ENCODE measurements around the gene ZNF236. TPM values are rescaled to one million over a fixed set of nuclear protein-coding genes. Genes with fewer than 3 reads are reported as not detected.

The ZNF236 gene
- total RNA-seq, 2 experiments from 2014 or later: 13.1 to 13.5 TPM

DNA sequence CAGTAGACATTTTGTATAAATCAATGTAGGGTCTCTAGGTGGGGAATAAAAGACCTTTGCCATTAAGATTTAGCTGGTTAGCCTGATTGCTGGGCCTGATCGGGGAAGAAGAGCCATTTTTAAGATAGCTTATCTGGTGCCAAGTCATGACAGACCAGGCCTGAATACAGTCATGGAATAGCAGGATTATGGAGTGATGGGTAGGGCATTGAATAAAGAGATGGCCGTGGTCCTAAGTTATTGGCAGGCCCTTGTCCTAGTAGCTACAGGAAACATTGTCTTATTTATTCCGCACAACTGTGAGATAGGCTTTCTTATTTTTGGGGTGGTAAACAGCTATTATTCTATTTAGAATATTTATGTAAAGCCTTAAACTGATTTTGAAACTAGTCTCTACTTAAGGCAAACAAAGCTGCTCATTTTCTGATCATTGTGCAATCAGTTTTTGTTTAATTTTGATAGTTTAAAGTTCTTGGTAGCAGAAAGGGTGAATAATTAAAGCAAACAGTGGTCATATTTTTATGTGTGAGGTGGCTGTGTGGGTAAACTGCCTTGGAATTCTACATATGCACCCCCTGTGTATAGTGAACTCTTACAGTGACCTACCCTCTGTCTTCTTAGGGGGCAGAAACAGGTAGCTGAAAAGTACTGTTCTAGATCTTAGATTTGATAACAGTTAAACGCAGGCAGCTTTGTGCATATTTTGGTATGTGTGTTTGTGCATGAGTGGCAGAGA, 22.6 kb downstream of the ZNF236 start:
- CTCF ChIA-PET: interaction anchor here (1.0 to 1.5 kb wide), 2 partner anchors 42 to 803 kb away, joined by 3 to 4 read pairs; no protein-coding TSS in a partner anchor

DNA sequence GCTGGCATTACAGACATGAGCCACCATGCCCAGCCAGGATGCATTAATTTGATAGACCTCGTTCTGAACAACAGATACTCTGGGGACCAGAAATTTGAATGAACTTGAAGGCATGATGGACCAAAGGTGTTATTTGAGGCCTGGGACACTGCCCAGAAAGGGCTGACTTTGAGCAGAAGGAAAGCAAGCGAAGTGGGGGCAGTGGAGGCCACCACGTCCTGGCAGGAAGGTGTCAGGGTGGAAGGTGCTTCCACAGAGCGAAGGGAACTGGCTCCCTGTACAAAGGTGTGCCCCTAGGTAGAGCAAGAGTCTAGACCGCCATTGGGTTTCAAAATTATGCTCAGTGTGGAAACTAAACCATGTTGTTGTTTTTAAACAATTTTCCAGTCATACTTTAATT, 23.9 kb downstream of the ZNF236 start:
- POLR2A ChIA-PET: no interaction called here

More for the DNA sequence above, 22.6 kb downstream of the ZNF236 start:
- POLR2A ChIA-PET: no interaction called here

DNA sequence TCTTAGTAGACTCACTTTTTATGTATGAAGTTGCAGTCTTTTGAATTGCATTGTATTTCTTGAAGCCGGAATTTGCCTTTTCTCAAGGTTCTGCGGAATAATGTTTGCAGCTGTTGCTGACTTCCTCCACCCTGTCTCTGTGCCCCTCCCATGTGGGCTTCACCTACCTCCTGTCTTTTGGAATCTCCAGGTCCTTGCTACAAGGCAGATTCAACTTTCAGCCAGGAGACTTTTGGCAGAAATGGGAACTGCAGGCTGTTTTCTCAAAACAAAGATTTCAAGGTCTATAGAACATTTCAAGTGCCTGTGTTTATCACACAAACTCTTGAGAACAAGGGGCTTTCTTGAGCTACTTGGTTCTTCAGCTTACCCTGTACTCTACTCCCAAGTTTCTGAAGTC, 25.6 kb downstream of the ZNF236 start:
- CTCF ChIA-PET: no interaction called here
- POLR2A ChIA-PET: no interaction called here

More for the DNA sequence above, 23.9 kb downstream of the ZNF236 start:
- CTCF ChIA-PET: no interaction called here

DNA sequence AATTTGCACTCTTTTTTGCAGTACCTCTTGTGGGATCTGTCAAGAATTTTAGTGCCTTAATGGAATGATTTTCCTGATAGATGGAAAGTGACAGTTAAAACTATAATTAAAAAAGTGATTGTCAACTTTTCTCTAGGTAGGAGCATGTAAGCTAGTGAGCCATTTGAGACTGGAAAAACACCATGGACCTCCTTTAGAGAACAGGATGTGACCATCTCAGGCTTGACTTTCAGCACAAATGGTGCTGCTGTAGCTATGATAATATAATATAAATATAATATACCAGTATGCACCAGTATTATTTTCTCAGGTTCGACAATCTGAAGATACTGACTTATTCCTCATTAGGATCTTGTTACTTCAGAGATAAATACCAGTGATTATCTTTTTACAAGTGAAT, 27.8 kb downstream of the ZNF236 start:
- ChIA-PET CTCF (interaction anchor here (1.0 to 1.3 kb wide), 2 partner anchors 29 to 47 kb away, joined by 3 read pairs; no protein-coding TSS in a partner anchor), POLR2A (no interaction called here)

DNA sequence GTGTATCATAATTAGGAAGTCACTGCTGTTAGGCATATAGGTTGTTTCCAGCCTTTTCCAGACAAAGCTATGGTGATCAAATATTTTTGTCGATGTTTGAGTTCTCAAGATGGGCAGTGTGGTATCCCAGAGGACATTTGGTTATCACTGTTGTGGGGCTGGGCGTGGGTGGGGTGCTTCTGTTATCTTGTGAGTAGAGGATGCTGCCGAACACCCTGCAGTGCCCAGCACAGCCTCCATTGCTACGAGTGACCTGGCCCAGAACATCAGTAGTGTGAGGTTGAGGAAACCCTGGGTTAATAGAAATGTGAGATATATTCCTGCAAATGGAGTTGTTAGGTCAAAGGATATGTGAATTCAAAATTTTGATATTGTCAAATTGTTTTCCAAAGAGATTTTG, 33.2 kb downstream of the ZNF236 start:
- ChIA-PET CTCF (no interaction called here), POLR2A (no interaction called here)

DNA sequence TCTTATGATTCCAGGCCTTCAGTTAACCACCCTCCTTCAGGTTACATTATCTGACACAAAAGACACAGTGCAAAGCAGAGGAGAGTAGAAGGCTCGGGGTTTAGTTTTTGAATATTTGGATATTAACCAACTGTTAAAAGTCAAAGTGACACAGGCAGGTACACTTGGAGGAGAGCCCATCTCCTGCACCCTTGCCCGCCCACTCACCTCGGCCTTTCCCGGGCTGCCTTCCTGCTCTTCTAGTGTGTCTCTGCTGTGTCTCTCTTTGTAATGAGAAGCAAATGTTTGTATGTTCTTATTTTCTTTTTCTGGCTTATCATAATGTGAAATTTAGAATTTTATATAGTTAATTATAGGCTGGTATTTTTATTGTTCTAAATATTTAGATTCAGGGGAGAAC, 35.1 kb downstream of the ZNF236 start:
- POLR2A ChIA-PET: no interaction called here
- CTCF ChIA-PET: no interaction called here

DNA sequence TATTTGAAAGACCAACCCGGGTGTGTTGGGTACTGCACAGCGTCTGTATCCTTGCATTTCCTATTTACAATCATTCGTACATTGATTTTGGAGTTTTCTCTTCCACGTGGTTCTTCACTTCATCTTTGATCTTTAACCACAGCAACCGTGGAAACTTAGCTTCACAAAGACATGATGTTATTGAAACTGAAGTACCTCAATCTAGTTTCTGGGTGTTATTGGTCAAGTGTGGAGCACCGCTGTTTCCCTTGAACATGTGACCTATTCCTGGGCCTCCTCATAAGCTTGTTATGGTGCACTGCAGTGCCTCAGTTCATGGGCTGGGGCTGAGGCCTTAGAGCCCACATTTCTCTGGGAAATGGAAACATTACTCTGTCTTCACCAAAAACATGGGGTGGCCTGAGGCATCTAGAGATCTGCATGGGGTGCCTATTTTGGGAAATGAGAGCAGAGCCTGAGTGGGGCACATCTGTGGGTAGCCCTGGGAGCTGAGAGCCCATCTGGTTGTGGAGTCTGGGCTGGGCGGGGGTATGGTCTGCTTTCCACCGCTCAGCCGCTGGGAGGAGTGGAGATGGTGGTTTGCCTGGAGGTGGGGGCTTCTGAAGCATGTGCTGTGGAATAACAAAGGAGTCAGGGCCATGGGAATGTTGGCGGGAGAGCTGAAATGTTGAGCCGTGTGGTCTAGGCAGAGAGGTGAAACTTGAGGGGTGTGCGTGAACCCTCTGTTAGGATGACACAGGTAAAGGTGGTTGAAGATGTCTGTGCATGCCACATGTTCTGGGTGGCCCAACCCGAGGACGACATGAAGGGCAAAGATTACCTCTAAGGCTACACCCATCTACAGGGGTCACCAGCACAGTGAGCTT, 37.4 kb downstream of the ZNF236 start:
- CTCF ChIA-PET: interaction anchor here (0.9 to 1.7 kb wide), 2 partner anchors 15 to 56 kb away, joined by 3 to 5 read pairs; no protein-coding TSS in a partner anchor
- POLR2A ChIA-PET: no interaction called here

DNA sequence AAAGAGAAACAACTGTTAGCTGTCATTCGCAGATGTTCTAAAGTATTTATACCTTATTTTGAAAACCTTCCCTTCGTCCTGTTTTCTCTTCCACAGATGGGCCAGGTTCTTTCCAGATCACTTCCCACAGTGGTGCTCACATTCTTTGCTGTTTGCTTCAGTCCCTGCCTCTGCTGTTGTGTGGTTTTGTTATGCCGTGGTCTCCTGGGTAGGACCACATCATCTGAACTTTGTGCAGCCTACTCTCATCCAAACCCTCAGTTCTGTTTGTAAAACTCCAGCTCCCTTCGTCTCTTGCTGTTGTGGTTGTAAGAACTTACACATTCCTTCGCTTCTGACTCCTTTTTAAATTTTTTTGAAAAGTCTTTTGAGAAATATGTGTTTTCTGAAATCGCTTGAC, 38.1 kb downstream of the ZNF236 start:
- POLR2A ChIA-PET: no interaction called here
- CTCF ChIA-PET: interaction anchor here (1.7 kb wide), 1 partner anchor 57 kb away, joined by 5 read pairs; no protein-coding TSS in a partner anchor

DNA sequence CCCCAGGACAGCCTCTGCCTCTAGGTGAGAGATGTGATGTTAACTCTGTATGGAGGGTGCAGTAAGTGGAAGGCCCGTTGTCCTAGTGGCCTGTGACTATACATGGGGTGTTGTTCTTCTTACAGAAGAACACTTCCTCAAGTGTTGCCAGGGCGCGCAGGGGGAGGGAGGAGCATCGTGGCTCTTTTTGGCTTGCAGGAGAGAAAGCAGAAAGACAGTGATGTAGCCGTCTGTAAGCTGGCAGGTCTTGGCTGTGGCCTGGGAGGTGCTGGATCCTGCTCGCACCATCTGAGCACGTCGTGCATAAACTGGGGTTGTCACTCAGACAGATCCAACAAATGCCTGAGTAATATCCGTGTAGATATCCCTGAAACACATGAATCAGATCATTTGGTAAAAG, 44.3 kb downstream of the ZNF236 start:
- POLR2A ChIA-PET: no interaction called here

DNA sequence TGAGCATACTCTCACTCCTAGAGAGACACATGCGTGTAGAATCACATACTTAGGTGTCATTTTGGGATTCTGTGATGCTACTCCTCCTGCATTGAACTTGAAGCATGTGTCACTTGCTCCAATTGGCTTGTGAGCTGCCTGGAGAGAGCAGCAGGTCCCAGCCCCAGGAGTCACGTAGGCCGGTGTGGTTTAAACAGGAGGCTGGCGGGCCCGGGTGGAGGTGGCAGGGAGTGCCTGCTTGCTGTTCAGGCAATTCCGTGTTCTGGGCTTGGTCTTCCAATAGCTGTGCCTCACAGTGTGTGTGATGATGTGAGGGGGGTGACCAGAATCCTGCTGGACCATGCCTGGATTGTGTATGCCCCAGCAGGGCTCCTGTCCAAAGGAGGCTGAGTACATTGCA, 51.0 kb downstream of the ZNF236 start:
- CTCF ChIA-PET: no interaction called here
- POLR2A ChIA-PET: no interaction called here

More for the DNA sequence above, 44.3 kb downstream of the ZNF236 start:
- CTCF ChIA-PET: no interaction called here

DNA sequence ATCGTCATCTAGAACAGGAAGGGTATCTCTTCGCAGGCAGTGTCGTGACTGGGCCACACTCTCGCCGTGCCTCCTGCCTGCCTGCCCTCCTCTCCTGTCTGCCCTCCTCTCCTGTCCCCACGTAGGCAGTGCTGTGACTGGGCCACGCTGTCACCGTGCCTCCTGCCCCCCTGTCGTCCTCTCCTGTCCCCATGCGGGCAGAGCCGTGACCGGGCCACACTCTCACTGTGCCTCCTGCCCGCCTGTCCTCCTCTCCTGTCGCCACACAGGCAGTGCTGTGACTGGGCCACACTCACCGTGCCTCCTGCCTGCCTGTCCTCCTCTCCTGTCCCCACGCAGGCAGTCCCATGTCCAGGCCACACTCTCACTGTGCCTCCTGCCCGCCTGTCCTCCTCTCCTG, 51.4 kb downstream of the ZNF236 start:
- ChIA-PET CTCF (no interaction called here), POLR2A (no interaction called here)

DNA sequence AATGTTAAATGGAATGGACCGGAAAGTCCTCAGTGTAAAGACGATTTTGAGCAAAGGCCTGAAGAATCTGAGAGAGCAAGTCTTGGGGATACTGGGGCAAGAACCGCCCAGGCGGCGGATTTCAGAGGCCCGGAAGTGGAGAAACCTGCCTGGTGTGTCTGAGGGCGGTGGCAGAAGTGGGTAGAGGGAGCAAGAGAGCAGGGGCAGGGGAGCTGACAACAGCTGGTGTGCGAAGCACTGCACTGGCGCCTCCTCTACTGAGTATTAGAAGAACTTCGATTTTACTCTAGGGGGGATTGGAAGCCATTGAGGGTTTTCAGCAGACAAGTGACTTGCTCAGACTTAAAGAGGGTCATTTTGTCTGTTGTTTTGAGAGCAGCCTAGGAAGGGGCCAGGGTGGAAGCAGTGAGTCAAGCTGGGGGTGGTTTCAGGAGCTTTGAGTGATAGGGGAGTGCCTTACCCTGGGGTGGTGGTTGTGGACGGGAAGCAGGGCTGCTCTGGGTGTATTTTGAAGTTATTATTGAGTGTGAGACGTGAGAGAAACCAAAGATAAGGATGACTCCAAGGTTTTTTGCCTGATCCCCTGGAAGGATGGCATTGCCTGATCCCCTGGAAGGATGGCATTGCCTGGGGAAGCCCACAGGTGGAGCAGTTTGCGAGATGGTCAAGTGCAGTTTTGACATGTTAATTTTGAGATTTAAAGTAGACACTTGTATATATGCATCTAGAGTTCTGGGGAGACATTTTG, 52.5 kb downstream of the ZNF236 start:
- ChIA-PET POLR2A (no interaction called here), CTCF (interaction anchor here (0.7 to 1.2 kb wide), 3 partner anchors 15 to 74 kb away, joined by 3 to 11 read pairs (median 3); no protein-coding TSS in a partner anchor)

DNA sequence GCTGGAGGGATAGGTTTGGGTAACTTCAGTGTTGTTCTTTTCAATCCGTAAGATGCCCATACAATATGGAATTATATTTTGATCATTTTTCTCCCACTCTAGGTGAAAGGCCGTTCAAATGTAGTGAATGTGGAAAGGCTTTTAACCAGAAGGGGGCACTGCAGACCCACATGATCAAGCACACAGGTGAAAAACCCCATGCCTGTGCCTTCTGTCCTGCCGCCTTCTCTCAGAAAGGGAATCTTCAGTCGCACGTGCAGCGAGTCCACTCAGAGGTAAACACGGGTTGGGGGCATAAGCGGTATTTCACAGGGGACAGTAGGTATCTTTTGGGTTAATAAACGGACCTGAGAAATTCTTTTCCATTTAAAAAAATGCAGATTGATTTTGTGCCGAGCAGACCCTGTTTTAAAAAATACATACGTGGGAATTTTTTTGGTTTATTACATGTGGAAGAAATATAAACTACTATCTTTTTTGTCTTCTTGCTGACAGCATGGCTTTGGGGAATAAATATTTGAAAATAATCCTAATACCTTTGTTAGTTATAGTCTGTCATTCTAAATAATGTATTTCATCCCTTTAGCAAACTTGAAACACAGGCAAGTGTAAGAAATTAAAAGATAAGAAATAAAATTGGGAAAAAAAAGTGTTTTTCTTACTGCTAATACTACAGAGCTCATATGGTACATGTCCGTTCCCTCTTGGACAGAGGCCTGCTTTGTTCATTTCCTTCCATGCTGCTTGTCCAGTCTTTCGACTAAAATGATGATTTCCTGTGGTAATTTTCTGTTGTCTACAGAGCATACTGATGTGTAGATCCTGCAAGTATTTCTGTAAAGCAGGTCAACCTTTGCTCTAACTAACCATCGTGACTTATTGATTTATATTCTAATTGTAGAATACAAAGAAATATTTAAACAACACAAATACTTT, 53.3 kb downstream of the ZNF236 start:
- ChIA-PET POLR2A (no interaction called here), CTCF (interaction anchor here (1.2 kb wide), 1 partner anchor 74 kb away, joined by 11 read pairs; no protein-coding TSS in a partner anchor)

DNA sequence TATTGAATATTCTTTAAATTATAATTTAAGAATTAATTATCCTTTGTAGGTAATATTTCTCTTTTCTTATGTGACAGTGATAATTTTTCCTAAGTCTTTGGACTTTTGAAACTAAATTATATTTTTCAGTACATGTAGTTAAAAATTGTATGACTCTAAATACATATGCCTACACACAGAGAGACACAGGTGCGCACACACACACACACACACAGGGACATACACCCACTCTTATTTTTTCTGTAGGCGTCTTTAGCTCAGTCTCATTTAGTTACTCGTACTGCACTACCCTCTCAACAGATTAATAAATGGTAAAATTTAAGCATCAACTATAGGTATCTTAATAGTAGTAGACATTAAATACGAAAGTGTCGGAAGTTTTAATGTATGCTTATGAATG, 56.1 kb downstream of the ZNF236 start:
- POLR2A ChIA-PET: no interaction called here
- CTCF ChIA-PET: no interaction called here

DNA sequence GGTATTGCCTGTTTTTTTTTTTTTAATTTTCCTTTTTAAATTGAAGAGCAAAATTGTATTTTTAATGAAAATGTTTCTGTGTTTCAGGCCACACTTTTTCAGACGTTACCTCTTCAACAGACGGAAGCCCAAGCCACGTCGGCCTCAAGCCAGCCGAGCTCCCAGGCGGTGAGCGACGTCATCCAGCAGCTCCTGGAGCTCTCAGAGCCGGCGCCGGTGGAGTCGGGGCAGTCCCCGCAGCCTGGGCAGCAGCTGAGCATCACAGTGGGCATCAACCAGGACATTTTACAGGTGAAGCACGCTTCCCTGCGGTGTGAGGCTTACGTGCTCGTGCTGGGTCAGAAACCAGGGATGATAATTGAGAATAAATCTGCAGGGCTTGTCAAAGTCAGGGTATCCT, 57.7 kb downstream of the ZNF236 start:
- ChIA-PET CTCF (no interaction called here), POLR2A (no interaction called here)

DNA sequence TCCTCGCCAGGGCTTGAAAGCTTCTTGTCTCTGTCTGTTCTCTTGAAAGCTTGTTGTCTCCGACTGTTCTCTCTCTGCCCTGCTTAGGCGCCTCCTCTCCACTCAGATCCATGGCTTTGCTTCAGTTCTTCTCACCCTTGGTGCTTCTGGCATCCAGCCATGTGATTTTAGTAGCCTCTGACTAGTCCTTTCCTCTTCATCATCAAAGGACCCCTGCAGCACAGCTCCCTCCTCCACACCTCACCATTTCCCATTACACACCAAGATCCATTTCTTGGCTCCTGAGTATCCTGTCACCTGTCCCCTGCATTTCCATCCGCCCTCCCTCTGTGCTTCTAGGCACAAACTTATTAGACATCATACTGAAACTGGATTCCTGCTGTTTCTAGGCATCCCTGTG, 59.4 kb downstream of the ZNF236 start:
- ChIA-PET POLR2A (no interaction called here), CTCF (interaction anchor here (1.2 kb wide), 1 partner anchor 119 kb away, joined by 3 read pairs; no protein-coding TSS in a partner anchor)

DNA sequence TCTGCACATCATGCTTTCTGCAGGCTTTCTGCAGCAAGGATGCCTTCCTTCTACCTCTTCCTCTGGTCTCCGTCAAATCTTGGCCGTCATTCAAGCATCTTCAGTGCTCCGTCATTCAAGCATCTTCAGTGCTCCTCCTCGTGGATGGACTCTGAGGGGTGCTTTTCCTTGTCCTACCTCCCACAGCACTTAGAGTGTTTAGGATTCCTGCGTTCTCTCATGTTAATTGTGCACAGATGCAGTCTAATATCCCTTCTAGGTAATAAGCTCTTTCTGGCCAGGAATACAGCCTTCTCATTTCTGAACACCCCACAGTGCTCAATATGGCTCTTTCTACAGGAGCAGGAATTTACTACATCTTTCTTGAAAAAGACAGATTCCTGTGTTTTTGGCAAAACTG, 59.8 kb downstream of the ZNF236 start:
- ChIA-PET POLR2A (no interaction called here), CTCF (no interaction called here)

DNA sequence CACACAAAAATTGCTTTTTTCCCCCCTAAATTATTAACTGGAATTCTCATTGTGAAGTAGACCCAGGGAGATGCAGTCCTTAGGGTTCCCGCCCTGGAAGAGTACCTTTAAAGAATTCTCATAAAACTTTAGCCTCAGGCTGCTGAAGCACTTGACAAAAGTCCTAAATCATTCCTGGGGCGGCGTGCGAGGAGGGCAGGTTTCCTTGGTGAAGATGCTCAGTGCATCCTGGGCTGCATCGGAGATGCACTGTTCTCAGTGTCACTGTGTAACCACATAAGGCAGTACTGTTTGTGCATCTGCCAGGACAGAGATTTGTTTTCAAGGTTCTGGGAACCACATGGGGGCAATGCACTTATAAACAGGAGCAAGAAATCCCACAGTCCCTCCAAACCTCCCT, 62.6 kb downstream of the ZNF236 start:
- ChIA-PET CTCF (no interaction called here), POLR2A (no interaction called here)

DNA sequence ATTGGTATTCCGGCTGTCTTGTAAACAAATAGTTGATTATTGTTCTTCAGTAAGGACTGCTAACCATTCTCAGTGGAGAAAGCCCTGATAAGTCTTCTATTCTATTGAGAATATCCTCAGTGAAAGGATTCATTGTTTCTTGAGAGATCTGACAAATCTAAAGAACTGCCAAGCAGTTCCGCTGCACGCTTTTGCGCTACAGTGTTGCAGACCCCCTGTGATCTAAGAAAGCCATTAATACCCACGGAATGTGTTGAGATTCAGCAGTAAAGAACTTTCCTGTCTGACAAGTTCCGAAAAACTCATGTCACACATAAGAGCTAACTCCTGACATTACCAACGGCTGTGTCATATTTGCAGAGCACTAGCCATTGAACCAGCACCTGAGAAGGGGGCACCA, 63.8 kb downstream of the ZNF236 start:
- POLR2A ChIA-PET: no interaction called here
- CTCF ChIA-PET: interaction anchor here (1.0 kb wide), 1 partner anchor 83 kb away, joined by 5 read pairs; no protein-coding TSS in a partner anchor
